H9 (cell line): ENCODE data around the gene KIF16B. TPM values are rescaled to one million over a fixed set of nuclear protein-coding genes. Genes with fewer than 3 reads are reported as not detected.

Experiments
- DNase-seq: peaks from one replicate; pipeline ENCODE4 v3.0.0-alpha.2; 2017
- H2AFZ ChIP-seq: one replicate; pipeline ENCODE4 v1.6.1; 2013; ENCODE audit warnings: mild to moderate bottlenecking, low read length, control low read depth, moderate library complexity
- H2AK5ac ChIP-seq: 2 replicates; pipeline ENCODE4 v1.6.1; 2013; ENCODE audit warnings: low read length, control low read depth, mixed read lengths; ENCODE audit not compliant: insufficient read length
- H2BK120ac ChIP-seq: one replicate; pipeline ENCODE4 v1.6.1; 2013; ENCODE audit warnings: low read depth, mild to moderate bottlenecking, low read length, control low read depth, inconsistent platforms; ENCODE audit not compliant: poor library complexity, severe bottlenecking
- H2BK12ac ChIP-seq: 2 replicates; pipeline ENCODE4 v1.6.1; 2013; ENCODE audit warnings: low read length, control low read depth, mixed read lengths, low read depth; ENCODE audit not compliant: insufficient read length
- H2BK15ac ChIP-seq: 2 replicates; pipeline ENCODE4 v1.6.1; 2013; ENCODE audit warnings: low read depth, low read length, control low read depth
- H2BK20ac ChIP-seq: one replicate; pipeline ENCODE4 v1.6.1; 2013; ENCODE audit warnings: low read depth, mild to moderate bottlenecking, low read length, control low read depth, inconsistent platforms; ENCODE audit not compliant: poor library complexity, severe bottlenecking
- H2BK5ac ChIP-seq: 2 replicates; pipeline ENCODE4 v1.6.1; 2013; ENCODE audit warnings: low read length, control low read depth, mixed read lengths; ENCODE audit not compliant: insufficient read length
- H3K14ac ChIP-seq: 2 replicates; pipeline ENCODE4 v1.6.1; 2013; ENCODE audit warnings: low read length, control low read depth; ENCODE audit not compliant: insufficient read depth
- H3K18ac ChIP-seq: 2 replicates; pipeline ENCODE4 v1.6.1; 2013; ENCODE audit warnings: low read depth, mild to moderate bottlenecking, mixed read lengths, low read length, control low read depth; ENCODE audit not compliant: insufficient read length
- H3K23ac ChIP-seq: 2 replicates; pipeline ENCODE4 v1.6.1; 2013; ENCODE audit warnings: low read length, control low read depth, mixed read lengths, low read depth; ENCODE audit not compliant: insufficient read length
- H3K23me2 ChIP-seq: 2 replicates; pipeline ENCODE4 v1.6.1; 2013; ENCODE audit warnings: low read depth, mild to moderate bottlenecking, mixed read lengths, low read length, control low read depth; ENCODE audit not compliant: insufficient read length, poor library complexity, severe bottlenecking
- H3K27ac ChIP-seq: 2 replicates; pipeline ENCODE4 v1.5.1; 2013; ENCODE audit warnings: low read length, control low read depth, mixed read lengths, low read depth; ENCODE audit not compliant: insufficient read length
- H3K27me3 ChIP-seq: 2 replicates; pipeline ENCODE4 v1.6.1; 2013; ENCODE audit warnings: low read length, control low read depth, inconsistent platforms; ENCODE audit not compliant: insufficient read depth
- H3K4ac ChIP-seq: 2 replicates; pipeline ENCODE4 v1.6.1; 2013; ENCODE audit warnings: low read depth, mild to moderate bottlenecking, control low read depth, inconsistent platforms, low read length, moderate library complexity
- H3K4me1 ChIP-seq: 2 replicates; pipeline ENCODE4 v1.6.1; 2013; ENCODE audit warnings: low read length, control low read depth, inconsistent platforms; ENCODE audit not compliant: insufficient read depth
- H3K4me2 ChIP-seq: 2 replicates; pipeline ENCODE4 v1.6.1; 2013; ENCODE audit warnings: low read length, control low read depth, mixed read lengths; ENCODE audit not compliant: insufficient read length, insufficient read depth
- H3K56ac ChIP-seq: 2 replicates; pipeline ENCODE4 v1.6.1; 2013; ENCODE audit warnings: low read depth, mild to moderate bottlenecking, mixed read lengths, low read length, control low read depth; ENCODE audit not compliant: insufficient read length
- H3K79me1 ChIP-seq: 2 replicates; pipeline ENCODE4 v1.6.1; 2013; ENCODE audit warnings: low read depth, mild to moderate bottlenecking, moderate library complexity, low read length, control low read depth, inconsistent platforms; ENCODE audit not compliant: insufficient read depth, poor library complexity, severe bottlenecking
- H3K79me2 ChIP-seq: 2 replicates; pipeline ENCODE4 v1.6.1; 2013; ENCODE audit warnings: low read length, control low read depth, inconsistent platforms; ENCODE audit not compliant: insufficient read depth
- H3K9ac ChIP-seq: 2 replicates; pipeline ENCODE4 v1.6.1; 2013; ENCODE audit warnings: low read length, control low read depth, mixed read lengths; ENCODE audit not compliant: insufficient read length; ENCODE audit errors: extremely low read depth
- H3K9me3 ChIP-seq: one replicate; pipeline ENCODE4 v1.6.1; 2013; ENCODE audit warnings: low read depth, low read length, inconsistent platforms; ENCODE audit not compliant: control insufficient read depth
- H3T11ph ChIP-seq: one replicate; pipeline ENCODE4 v1.6.1; 2013; ENCODE audit warnings: mild to moderate bottlenecking, low read length, control low read depth, inconsistent platforms
- H4K20me1 ChIP-seq: one replicate; pipeline ENCODE4 v1.6.1; 2013; ENCODE audit not compliant: control insufficient read depth, insufficient read length, insufficient read depth
- H4K5ac ChIP-seq: 2 replicates; pipeline ENCODE4 v1.6.1; 2013; ENCODE audit warnings: low read depth, mild to moderate bottlenecking, mixed read lengths, low read length, control low read depth; ENCODE audit not compliant: insufficient read length
- H4K8ac ChIP-seq: replicated peaks from 2 replicates; pipeline ENCODE4 v1.6.1; 2013; ENCODE audit warnings: low read length, control low read depth, mixed read lengths, low read depth; ENCODE audit not compliant: insufficient read length
- H4K91ac ChIP-seq: 2 replicates; pipeline ENCODE4 v1.6.1; 2013; ENCODE audit warnings: low read depth, mild to moderate bottlenecking, moderate library complexity, mixed read lengths, low read length, control low read depth; ENCODE audit not compliant: insufficient read length
- H3K27ac Mint-ChIP-seq, 3 experiments: 2 replicates in 2 of 3; 3 replicates in 1 of 3; pipeline ENCODE4 v1.8.0; 2020 to 2021; ENCODE audit warnings: mixed read lengths in 3 of 3, mild to moderate bottlenecking in 1 of 3, moderate library complexity in 1 of 3
- H3K27me3 Mint-ChIP-seq: 2 replicates; pipeline ENCODE4 v1.8.0; 2021; ENCODE audit warnings: low read depth, mild to moderate bottlenecking, moderate library complexity, mixed read lengths
- H3K36me3 Mint-ChIP-seq, 3 experiments: 2 replicates in 2 of 3; 3 replicates in 1 of 3; pipeline ENCODE4 v1.8.0; 2020 to 2021; ENCODE audit warnings: low read depth in 3 of 3, mixed read lengths in 3 of 3; ENCODE audit not compliant: insufficient read depth in 1 of 3
- H3K4me1 Mint-ChIP-seq, 2 experiments: 2 replicates each; pipeline ENCODE4 v1.8.0; 2020; ENCODE audit warnings: mixed read lengths in 2 of 2
- H3K4me3 Mint-ChIP-seq, 2 experiments: 2 replicates in 1 of 2; 3 replicates in 1 of 2; pipeline ENCODE4 v1.8.0; 2020 to 2021; ENCODE audit warnings: mild to moderate bottlenecking in 2 of 2, mixed read lengths in 2 of 2, moderate library complexity in 1 of 2
- H3K9me3 Mint-ChIP-seq, 2 experiments: 2 replicates in 1 of 2; 3 replicates in 1 of 2; pipeline ENCODE4 v1.8.0; 2020; ENCODE audit warnings: mild to moderate bottlenecking in 2 of 2, mixed read lengths in 2 of 2, moderate library complexity in 1 of 2
- WGBS: extraction: QIAGEN DNeasy Blood & Tissue Kit; methylation state at CpG from one replicate; pipeline ENCODE4 v1.1.7; 2013; ENCODE audit warnings: missing lambda C conversion rate, low lambda C conversion rate, mixed read lengths; ENCODE audit not compliant: insufficient read length; ENCODE audit errors: extremely low coverage; 5-methylcytosine and 5-hydroxymethylcytosine counted together
- total RNA-seq: library from RNA; stranded (reverse); gene quantifications from 2 replicates; pipeline ENCODE4 v1.2.1, GENCODE V29; 2021
- TF ChIP-seq, protein P1 (sequence below): fragments of 200-600 bp; sonication (generic); conservative IDR thresholded peaks from 3 replicates; pipeline ENCODE4 v1.8.0; 2021; ENCODE audit warnings: antibody characterized with exemption, mild to moderate bottlenecking

The KIF16B gene
- total RNA-seq, 1 experiment from 2014 or later = 7.4 TPM

DNA sequence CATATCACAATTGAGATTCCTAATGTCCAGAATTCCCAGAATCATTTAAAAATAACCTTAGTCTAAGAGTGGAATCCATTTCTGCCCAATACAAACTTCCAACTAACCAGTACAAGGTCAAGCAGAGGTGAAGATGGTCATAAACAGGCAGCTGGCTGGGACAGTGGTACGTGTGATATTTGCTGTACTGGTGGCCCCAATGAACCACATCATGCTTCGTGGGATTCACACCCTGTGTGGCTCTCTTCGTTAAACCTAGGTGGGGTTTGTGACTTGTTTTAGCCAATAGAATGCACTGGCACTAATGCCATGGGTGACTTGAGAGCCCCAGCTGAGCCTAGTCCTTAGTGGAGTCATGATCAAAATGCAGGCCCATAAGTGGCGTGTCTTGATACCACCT lies 286.6 kb downstream of the KIF16B start:
- no peak for DNase-seq
- TF ChIP-seq, protein P1, sequence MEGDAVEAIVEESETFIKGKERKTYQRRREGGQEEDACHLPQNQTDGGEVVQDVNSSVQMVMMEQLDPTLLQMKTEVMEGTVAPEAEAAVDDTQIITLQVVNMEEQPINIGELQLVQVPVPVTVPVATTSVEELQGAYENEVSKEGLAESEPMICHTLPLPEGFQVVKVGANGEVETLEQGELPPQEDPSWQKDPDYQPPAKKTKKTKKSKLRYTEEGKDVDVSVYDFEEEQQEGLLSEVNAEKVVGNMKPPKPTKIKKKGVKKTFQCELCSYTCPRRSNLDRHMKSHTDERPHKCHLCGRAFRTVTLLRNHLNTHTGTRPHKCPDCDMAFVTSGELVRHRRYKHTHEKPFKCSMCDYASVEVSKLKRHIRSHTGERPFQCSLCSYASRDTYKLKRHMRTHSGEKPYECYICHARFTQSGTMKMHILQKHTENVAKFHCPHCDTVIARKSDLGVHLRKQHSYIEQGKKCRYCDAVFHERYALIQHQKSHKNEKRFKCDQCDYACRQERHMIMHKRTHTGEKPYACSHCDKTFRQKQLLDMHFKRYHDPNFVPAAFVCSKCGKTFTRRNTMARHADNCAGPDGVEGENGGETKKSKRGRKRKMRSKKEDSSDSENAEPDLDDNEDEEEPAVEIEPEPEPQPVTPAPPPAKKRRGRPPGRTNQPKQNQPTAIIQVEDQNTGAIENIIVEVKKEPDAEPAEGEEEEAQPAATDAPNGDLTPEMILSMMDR = no peak
- Mint-ChIP-seq H3K4me3 (no peak overlapping the region), H3K9me3 (no peaks in the 10 kb centered on the region; a peak in 1 of 5 replicates), H3K36me3 (peaks cover 0 to 16% (median 6%) of the 10 kb centered on the region in 3 experiments; a peak in 4 of 7 replicates), H3K27ac (no peak overlapping the region), H3K4me1 (peaks cover 23 to 24% of the 10 kb centered on the region in 2 experiments), H3K27me3 (no peaks in the 10 kb centered on the region)
- Histone ChIP-seq H3K79me1 (no peaks in the 10 kb centered on the region), H3K9me3 (no peaks in the 10 kb centered on the region), H3K4ac (no peak overlapping the region), H2AFZ (no peak overlapping the region), H3K4me2 (no peak overlapping the region), H3K9ac (no peak overlapping the region), H4K20me1 (no peaks in the 10 kb centered on the region), H2BK15ac (no peak overlapping the region), H2AK5ac (no peak overlapping the region), H2BK12ac (no peak overlapping the region), H4K5ac (no peak overlapping the region), H2BK120ac (no peak overlapping the region), H3K27ac (no peak overlapping the region), H3K4me1 (peaks cover 2% of the 10 kb centered on the region; the same call in 1 of the 2 replicates), H2BK20ac (no peak overlapping the region), H3K18ac (no peak overlapping the region), H4K8ac (no peak overlapping the region), H3K27me3 (no peaks in the 10 kb centered on the region), H3K23me2 (no peaks in the 10 kb centered on the region), H3K79me2 (no peaks in the 10 kb centered on the region), H3K56ac (no peak overlapping the region), H3K14ac (no peak overlapping the region), H4K91ac (no peak overlapping the region), H2BK5ac (no peak overlapping the region), H3K23ac (no peak overlapping the region), H3T11ph (no peak overlapping the region)
- no CpG with 5 or more reads among the region's 4 CpGs for WGBS
